Stimulated activated CD4-positive, alpha-beta T cell treated with anti-CD3 and anti-CD28 coated beads, Interleukin-4, amount 100 ng/mL, for 4 hours (primary cell): ENCODE results near the gene TRUB1.
"Not testable (repeated sequence)": the region's sequence is repeated elsewhere in the genome, so short reads cannot be mapped to it uniquely, and the experiment has no call there.

Experiments
- DNase-seq, 2 experiments: peaks; one replicate each; pipeline ENCODE4 v3.0.0-alpha.2; 2020

TRUB1 gene

GRCh38 chr10:114925587-114926586 lies 12.1 kb upstream of the TRUB1 start:
- no peak for DNase-seq

- no peak for DNase-seq
Observed at GRCh38 chr10:114928818-114929217, 9.2 kb upstream of the TRUB1 start.

GRCh38 chr10:114930320-114930719 lies 7.7 kb upstream of the TRUB1 start:
- DNase-seq: no peak

- DNase-seq: no peak
Observed at GRCh38 chr10:114931072-114931679, 6.8 kb upstream of the TRUB1 start.

- no peak for DNase-seq
Observed at GRCh38 chr10:114932225-114932624, 5.8 kb upstream of the TRUB1 start.

GRCh38 chr10:114932945-114933344 lies 5.0 kb upstream of the TRUB1 start:
- DNase-seq: no peak

GRCh38 chr10:114933588-114933987 lies 4.4 kb upstream of the TRUB1 start:
- DNase-seq: no peak

- not testable (repeated sequence) for DNase-seq
Observed at GRCh38 chr10:114933995-114934394, 4.0 kb upstream of the TRUB1 start.

GRCh38 chr10:114938856-114939193 lies 830 bp downstream of the TRUB1 start:
- no peak for DNase-seq

GRCh38 chr10:114940735-114941134 lies 2.7 kb downstream of the TRUB1 start:
- no peak for DNase-seq

- DNase-seq: no peak
Observed at GRCh38 chr10:114943000-114943399, 5.0 kb downstream of the TRUB1 start.

GRCh38 chr10:114953047-114953446 lies 15.1 kb downstream of the TRUB1 start:
- DNase-seq: no peak

GRCh38 chr10:114955984-114956383 lies 18.0 kb downstream of the TRUB1 start:
- no peak for DNase-seq

- no peak for DNase-seq
Observed at GRCh38 chr10:114956466-114956865, 18.5 kb downstream of the TRUB1 start.

GRCh38 chr10:114957122-114957521 lies 19.1 kb downstream of the TRUB1 start:
- DNase-seq: no peak

GRCh38 chr10:114957673-114958072 lies 19.7 kb downstream of the TRUB1 start:
- no peak for DNase-seq

- DNase-seq: no peak
Observed at GRCh38 chr10:114962441-114962840, 24.4 kb downstream of the TRUB1 start.

- no peak for DNase-seq
Observed at GRCh38 chr10:114963908-114964307, 25.9 kb downstream of the TRUB1 start.

- no peak for DNase-seq
Observed at GRCh38 chr10:114967071-114967470, 29.1 kb downstream of the TRUB1 start.

GRCh38 chr10:114970515-114970914 lies 32.5 kb downstream of the TRUB1 start:
- no peak for DNase-seq

- no peak for DNase-seq
Observed at GRCh38 chr10:114973306-114973705, 35.3 kb downstream of the TRUB1 start.

GRCh38 chr10:114973997-114974396 lies 36.0 kb downstream of the TRUB1 start:
- no peak for DNase-seq

GRCh38 chr10:114974625-114975024 lies 36.6 kb downstream of the TRUB1 start:
- DNase-seq: no peak

- DNase-seq: no peak
Observed at GRCh38 chr10:114975091-114975490, 37.1 kb downstream of the TRUB1 start.
